ES-I3 (cell line): ENCODE results near the gene SGF29.

Source experiments
- H3K36me3 ChIP-seq: 2 replicates; pipeline ENCODE4 v1.6.1; 2013; ENCODE audit warnings: mild to moderate bottlenecking, low read length, control low read depth, moderate library complexity; ENCODE audit not compliant: insufficient read depth
- H3K4me1 ChIP-seq: 2 replicates; pipeline ENCODE4 v1.6.1; 2013; ENCODE audit warnings: mild to moderate bottlenecking, control low read depth, low read length; ENCODE audit not compliant: insufficient read depth
- H3K9ac ChIP-seq: 2 replicates; pipeline ENCODE4 v1.6.1; 2013; ENCODE audit warnings: low read depth, mild to moderate bottlenecking, low read length, moderate library complexity
- H3K9me3 ChIP-seq: 2 replicates; pipeline ENCODE4 v1.6.1; 2013; ENCODE audit warnings: mild to moderate bottlenecking, low read length, moderate library complexity; ENCODE audit not compliant: control insufficient read depth, insufficient read depth

The SGF29 gene

GRCh38 chr16:28567292-28567691, 13.6 kb downstream of the SGF29 start:
- Histone ChIP-seq H3K9me3 (peaks cover 6% of the 10 kb centered on the region; the same call in 1 of the 2 replicates), H3K36me3 (no peaks in the 10 kb centered on the region), H3K9ac (no peak overlapping the region), H3K4me1 (no peaks in the 10 kb centered on the region)

- Histone ChIP-seq H3K9me3 (peaks cover 6% of the 10 kb centered on the region; the same call in 1 of the 2 replicates), H3K36me3 (no peaks in the 10 kb centered on the region), H3K4me1 (peaks cover 7% of the 10 kb centered on the region; the same call in 1 of the 2 replicates), H3K9ac (no peak overlapping the region)
Measured at GRCh38 chr16:28569021-28569420, 15.3 kb downstream of the SGF29 start.

- H3K4me1 ChIP-seq = peaks cover 12% of the 10 kb centered on the region; the same call in 1 of the 2 replicates
- no peak overlapping the region for H3K9ac ChIP-seq
- H3K36me3 ChIP-seq = no peaks in the 10 kb centered on the region
- peaks cover 6% of the 10 kb centered on the region; the same call in 1 of the 2 replicates for H3K9me3 ChIP-seq
Measured at GRCh38 chr16:28569968-28570752, 16.4 kb downstream of the SGF29 start.

GRCh38 chr16:28572696-28573510, 19.2 kb downstream of the SGF29 start:
- H3K9ac ChIP-seq = no peak overlapping the region
- no peaks in the 10 kb centered on the region for H3K36me3 ChIP-seq
- H3K9me3 ChIP-seq = no peaks in the 10 kb centered on the region; the same call in 1 of the 2 replicates
- peaks cover 12% of the 10 kb centered on the region; the same call in 1 of the 2 replicates for H3K4me1 ChIP-seq

GRCh38 chr16:28573738-28574718, 20.3 kb downstream of the SGF29 start:
- Histone ChIP-seq H3K9me3 (no peaks in the 10 kb centered on the region), H3K4me1 (peaks cover 12% of the 10 kb centered on the region; the same call in 1 of the 2 replicates), H3K9ac (no peak overlapping the region), H3K36me3 (no peaks in the 10 kb centered on the region)

GRCh38 chr16:28574925-28575324, 21.2 kb downstream of the SGF29 start:
- Histone ChIP-seq H3K9me3 (no peaks in the 10 kb centered on the region), H3K36me3 (no peaks in the 10 kb centered on the region), H3K4me1 (peaks cover 12% of the 10 kb centered on the region; the same call in 1 of the 2 replicates), H3K9ac (no peak overlapping the region)

GRCh38 chr16:28575446-28576109, 21.9 kb downstream of the SGF29 start:
- H3K4me1 ChIP-seq = peaks cover 12% of the 10 kb centered on the region; the same call in 1 of the 2 replicates
- H3K36me3 ChIP-seq = no peaks in the 10 kb centered on the region
- no peaks in the 10 kb centered on the region for H3K9me3 ChIP-seq
- H3K9ac ChIP-seq = no peak overlapping the region

GRCh38 chr16:28580726-28581315, 27.1 kb downstream of the SGF29 start:
- Histone ChIP-seq H3K4me1 (no peaks in the 10 kb centered on the region), H3K36me3 (0 out of 2 replicates have a peak, but pooled peaks cover 5% of the 10 kb centered on the region), H3K9ac (no peak overlapping the region), H3K9me3 (no peaks in the 10 kb centered on the region)

- H3K4me1 ChIP-seq = no peaks in the 10 kb centered on the region
- H3K36me3 ChIP-seq = 0 out of 2 replicates have a peak, but pooled peaks cover 5% of the 10 kb centered on the region
- H3K9ac ChIP-seq = no peak overlapping the region
- H3K9me3 ChIP-seq = no peaks in the 10 kb centered on the region
Measured at GRCh38 chr16:28585674-28586073, 32.0 kb downstream of the SGF29 start.

- no peaks in the 10 kb centered on the region for H3K9me3 ChIP-seq
- H3K4me1 ChIP-seq = no peaks in the 10 kb centered on the region
- 0 out of 2 replicates have a peak, but pooled peaks cover 2% of the 10 kb centered on the region for H3K36me3 ChIP-seq
- no peak overlapping the region for H3K9ac ChIP-seq
Measured at GRCh38 chr16:28586466-28586865, 32.7 kb downstream of the SGF29 start.

- no peaks in the 10 kb centered on the region for H3K4me1 ChIP-seq
- H3K9me3 ChIP-seq = no peaks in the 10 kb centered on the region
- 0 out of 2 replicates have a peak, but pooled peaks cover 2% of the 10 kb centered on the region for H3K36me3 ChIP-seq
- no peak overlapping the region for H3K9ac ChIP-seq
Measured at GRCh38 chr16:28587386-28587785, 33.7 kb downstream of the SGF29 start.

- Histone ChIP-seq H3K9ac (no peak overlapping the region), H3K4me1 (no peaks in the 10 kb centered on the region), H3K36me3 (0 out of 2 replicates have a peak, but pooled peaks cover 2% of the 10 kb centered on the region), H3K9me3 (no peaks in the 10 kb centered on the region)
Measured at GRCh38 chr16:28589069-28589468, 35.3 kb downstream of the SGF29 start.

- H3K36me3 ChIP-seq = 0 out of 2 replicates have a peak, but pooled peaks cover 2% of the 10 kb centered on the region
- H3K4me1 ChIP-seq = no peaks in the 10 kb centered on the region
- H3K9ac ChIP-seq = no peak overlapping the region
- H3K9me3 ChIP-seq = no peaks in the 10 kb centered on the region
Measured at GRCh38 chr16:28589930-28590329, 36.2 kb downstream of the SGF29 start.
